GM23338 (cell line): ENCODE results near the gene PIK3C2B. TPM values are rescaled to one million over a fixed set of nuclear protein-coding genes. Genes with fewer than 3 reads are reported as not detected.

ENCODE experiments used
- ATAC-seq: fragments of 200-7000 bp; cut with Tn5 transposase; 3 replicates; pipeline ENCODE4 v1.9.1; 2020
- DNase-seq: peaks from one replicate; pipeline ENCODE4 v3.0.0-alpha.2; 2015; ENCODE audit warnings: low spot score
- H2AFZ ChIP-seq: fragments of 200-600 bp; sonication (generic); 2 replicates; pipeline ENCODE4 v1.8.0; 2016; ENCODE audit warnings: antibody characterized with exemption, mild to moderate bottlenecking, moderate library complexity
- H3F3A ChIP-seq: fragments of 200-600 bp; sonication (generic); replicated peaks from 2 replicates; pipeline ENCODE4 v1.8.0; 2017; ENCODE audit warnings: antibody characterized with exemption, mixed run types, low read depth
- H3K27ac ChIP-seq: fragments of 200-600 bp; sonication (generic); 2 replicates; pipeline ENCODE4 v1.6.1; 2016; ENCODE audit warnings: low read depth
- H3K27me3 ChIP-seq: fragments of 200-600 bp; sonication (generic); 2 replicates; pipeline ENCODE4 v1.8.0; 2016; ENCODE audit warnings: mild to moderate bottlenecking, mixed run types, moderate library complexity; ENCODE audit not compliant: insufficient read depth
- H3K36me3 ChIP-seq: fragments of 200-600 bp; sonication (generic); 2 replicates; pipeline ENCODE4 v1.8.0; 2016; ENCODE audit warnings: mild to moderate bottlenecking; ENCODE audit not compliant: insufficient read depth
- H3K4me1 ChIP-seq: fragments of 200-600 bp; sonication (generic); 2 replicates; pipeline ENCODE4 v1.8.0; 2016; ENCODE audit warnings: mild to moderate bottlenecking, moderate library complexity; ENCODE audit not compliant: insufficient read depth
- H3K4me2 ChIP-seq: fragments of 200-600 bp; sonication (generic); 2 replicates; pipeline ENCODE4 v1.7.1; 2017; ENCODE audit warnings: mixed run types
- H3K4me3 ChIP-seq: fragments of 200-600 bp; sonication (generic); 2 replicates; pipeline ENCODE4 v1.6.1; 2016; ENCODE audit warnings: mixed run types
- H3K79me2 ChIP-seq: fragments of 200-600 bp; sonication (generic); replicated peaks from 2 replicates; pipeline ENCODE4 v1.8.0; 2017; ENCODE audit warnings: mild to moderate bottlenecking; ENCODE audit not compliant: insufficient read depth
- H3K9me2 ChIP-seq: fragments of 200-600 bp; sonication (generic); 2 replicates; pipeline ENCODE4 v1.8.0; 2017; ENCODE audit not compliant: insufficient read depth
- H4K20me1 ChIP-seq: fragments of 200-600 bp; sonication (generic); replicated peaks from 2 replicates; pipeline ENCODE4 v1.8.0; 2017; ENCODE audit warnings: mild to moderate bottlenecking; ENCODE audit not compliant: insufficient read depth
- H3K27ac Mint-ChIP-seq: 2 replicates; pipeline ENCODE4 v1.8.0; 2020; ENCODE audit warnings: inconsistent platforms, mild to moderate bottlenecking, moderate library complexity, mixed read lengths
- H3K27me3 Mint-ChIP-seq: 3 replicates; pipeline ENCODE4 v1.8.0; 2022; ENCODE audit warnings: low read depth, mild to moderate bottlenecking, moderate library complexity, mixed read lengths, inconsistent platforms; ENCODE audit not compliant: insufficient read depth, poor library complexity
- H3K36me3 Mint-ChIP-seq: 3 replicates; pipeline ENCODE4 v1.8.0; 2021; ENCODE audit warnings: low read depth, mild to moderate bottlenecking, inconsistent platforms, moderate library complexity, mixed read lengths
- H3K4me1 Mint-ChIP-seq: 3 replicates; pipeline ENCODE4 v1.8.0; 2020; ENCODE audit warnings: mild to moderate bottlenecking, inconsistent platforms, mixed read lengths
- H3K4me3 Mint-ChIP-seq: 3 replicates; pipeline ENCODE4 v1.8.0; 2021; ENCODE audit warnings: moderate library complexity, mild to moderate bottlenecking, inconsistent platforms, mixed read lengths
- H3K9me3 Mint-ChIP-seq: 3 replicates; pipeline ENCODE4 v1.8.0; 2020; ENCODE audit warnings: moderate library complexity, mild to moderate bottlenecking, inconsistent platforms, mixed read lengths
- CREB1 ChIP-seq: fragments of 250-450 bp; sonication (Bioruptor Pico); IDR thresholded peaks from 2 replicates; pipeline ENCODE4 v1.5.0; 2020; ENCODE audit warnings: low read depth, mild to moderate bottlenecking, moderate library complexity
- CTCF ChIP-seq, 2 experiments: fragments of 200-600 bp in 1 of 2; sonication (generic) in 1 of 2; conservative IDR thresholded peaks; 2 replicates each; pipeline versions ENCODE4 v1.5.1 to v1.6.1; 2016 to 2017; ENCODE audit warnings: antibody characterized with exemption in 2 of 2, low read depth in 2 of 2, mild to moderate bottlenecking in 2 of 2, moderate library complexity in 1 of 2
- ETS1 ChIP-seq: IDR thresholded peaks from 2 replicates; pipeline ENCODE4 v1.6.1; 2016; ENCODE audit warnings: antibody characterized with exemption
- EZH2 ChIP-seq: fragments of 200-600 bp; sonication (generic); IDR thresholded peaks from one replicate; pipeline ENCODE4 v1.8.0; 2017; ENCODE audit warnings: antibody characterized with exemption, mild to moderate bottlenecking, low read depth; ENCODE audit not compliant: unreplicated experiment
- EZH2phosphoT487 ChIP-seq: fragments of 200-600 bp; sonication (generic); IDR thresholded peaks from one replicate; pipeline ENCODE4 v1.8.1; 2018; ENCODE audit warnings: antibody characterized with exemption; ENCODE audit not compliant: unreplicated experiment
- JUNB ChIP-seq: IDR thresholded peaks from one replicate; pipeline ENCODE4 v1.6.1; 2016; ENCODE audit warnings: antibody characterized with exemption; ENCODE audit not compliant: unreplicated experiment
- NANOG ChIP-seq: IDR thresholded peaks from 2 replicates; pipeline ENCODE4 v1.6.1; 2016; ENCODE audit warnings: antibody characterized with exemption, borderline replicate concordance
- POLR2AphosphoS5 ChIP-seq: IDR thresholded peaks from 2 replicates; pipeline ENCODE4 v1.6.1; 2016; ENCODE audit warnings: antibody characterized with exemption, low read depth
- REST ChIP-seq: IDR thresholded peaks from one replicate; pipeline ENCODE4 v1.6.1; 2018; ENCODE audit warnings: antibody characterized with exemption; ENCODE audit not compliant: unreplicated experiment
- STAT1 ChIP-seq: IDR thresholded peaks from one replicate; pipeline ENCODE4 v1.6.1; 2016; ENCODE audit warnings: antibody characterized with exemption; ENCODE audit not compliant: unreplicated experiment
- ZNF114 ChIP-seq: fragments of 250-450 bp; sonication (Bioruptor Pico); IDR thresholded peaks from 2 replicates; pipeline ENCODE4 v1.5.0; 2020; ENCODE audit warnings: mild to moderate bottlenecking, moderate library complexity
- ZNF331 ChIP-seq: fragments of 250-450 bp; sonication (Bioruptor Pico); IDR thresholded peaks from 2 replicates; pipeline ENCODE4 v1.5.0; 2020; ENCODE audit warnings: low read depth, mild to moderate bottlenecking, moderate library complexity
- polyA plus RNA-seq: library from polyadenylated mRNA; unstranded; fragments of >200 nt; fragmentation: Nextera tagmentation; extraction: Ambion mirVana; gene quantifications from 2 replicates; pipeline ENCODE4 v1.2.1, GENCODE V29; 2016
- total RNA-seq: library from RNA; depleted of rRNA; stranded (reverse); fragments of >200 nt; shearing (Covaris generic); gene quantifications from 2 replicates; pipeline ENCODE4 v1.2.3, GENCODE V29; 2014

Gene PIK3C2B
- total and polyA plus RNA-seq, 2 experiments from 2014 or later: 4.8 to 19.0 TPM

GRCh38 chr1:204499511-204500468 is 5.2 kb upstream of the PIK3C2B start:
- Histone ChIP-seq H3K79me2 (no peaks in the 10 kb centered on the region), H3K4me3 (no peak overlapping the region), H3K36me3 (no peaks in the 10 kb centered on the region), H4K20me1 (no peaks in the 10 kb centered on the region), H3K4me1 (peaks cover 9% of the 10 kb centered on the region), H3K27ac (no peak overlapping the region), H3K4me2 (no peak overlapping the region), H3F3A (no peaks in the 10 kb centered on the region; the same call in 1 of the 2 replicates), H3K27me3 (peaks cover 6% of the 10 kb centered on the region; the same call in 1 of the 2 replicates), H3K9me2 (no peaks in the 10 kb centered on the region), H2AFZ (no peak overlapping the region)
- Mint-ChIP-seq H3K36me3 (no peaks in the 10 kb centered on the region), H3K27me3 (peaks cover 3% of the 10 kb centered on the region), H3K4me1 (peaks cover 24% of the 10 kb centered on the region), H3K27ac (no peak overlapping the region), H3K4me3 (no peak overlapping the region), H3K9me3 (no peaks in the 10 kb centered on the region)
- DNase-seq (no peak), ATAC-seq (no peak)
- no peak for TF ChIP-seq ETS1
- no peak for TF ChIP-seq EZH2
- no peak for TF ChIP-seq NANOG
- TF ChIP-seq CTCF (conservative IDR thresholded peaks at IDR 0.05; ENCODE audit: low read depth in 2 of 2): no peak
- no peak for TF ChIP-seq ZNF331 (CRISPR knock-in tag)
- no peak for TF ChIP-seq EZH2phosphoT487
- TF ChIP-seq STAT1: no peak
- TF ChIP-seq CREB1: no peak
- no peak for TF ChIP-seq ZNF114 (CRISPR knock-in tag)

- Histone ChIP-seq H2AFZ (no peak overlapping the region), H3K4me2 (no peak overlapping the region), H3K27ac (no peak overlapping the region), H3K79me2 (no peaks in the 10 kb centered on the region), H3K36me3 (no peaks in the 10 kb centered on the region), H3K4me3 (no peak overlapping the region), H3K9me2 (no peaks in the 10 kb centered on the region), H3K4me1 (peaks cover 9% of the 10 kb centered on the region), H4K20me1 (no peaks in the 10 kb centered on the region), H3K27me3 (peaks cover 6% of the 10 kb centered on the region; the same call in 1 of the 2 replicates), H3F3A (no peaks in the 10 kb centered on the region; the same call in 1 of the 2 replicates)
- DNase-seq (no peak), ATAC-seq (no peak)
- Mint-ChIP-seq H3K36me3 (no peaks in the 10 kb centered on the region), H3K9me3 (no peaks in the 10 kb centered on the region), H3K4me1 (peaks cover 22% of the 10 kb centered on the region), H3K27me3 (peaks cover 2% of the 10 kb centered on the region), H3K4me3 (no peak overlapping the region), H3K27ac (no peak overlapping the region)
- TF ChIP-seq STAT1: no peak
- TF ChIP-seq REST: no peak
- TF ChIP-seq EZH2: no peak
- no peak for TF ChIP-seq NANOG
- no peak for TF ChIP-seq JUNB
- no peak for TF ChIP-seq ZNF114 (CRISPR knock-in tag)
- no peak for TF ChIP-seq POLR2AphosphoS5
- TF ChIP-seq EZH2phosphoT487: no peak
- TF ChIP-seq CTCF (conservative IDR thresholded peaks at IDR 0.05; ENCODE audit: low read depth in 2 of 2): no peak
- TF ChIP-seq CREB1: no peak
- TF ChIP-seq ETS1: no peak
These were observed 4.4 kb upstream of the PIK3C2B start for GRCh38 chr1:204498981-204499380.
